ENCODE data around the gene CIAO3. TPM values are rescaled to one million over a fixed set of nuclear protein-coding genes. Genes with fewer than 3 reads are reported as not detected.

CIAO3 gene
- total and polyA plus RNA-seq, 10 of the 15 experiments (the other 5 are each of a cell fraction or from before 2014, with no cell fraction given): 1.4 to 37.5 (median 30.8) TPM

DNA sequence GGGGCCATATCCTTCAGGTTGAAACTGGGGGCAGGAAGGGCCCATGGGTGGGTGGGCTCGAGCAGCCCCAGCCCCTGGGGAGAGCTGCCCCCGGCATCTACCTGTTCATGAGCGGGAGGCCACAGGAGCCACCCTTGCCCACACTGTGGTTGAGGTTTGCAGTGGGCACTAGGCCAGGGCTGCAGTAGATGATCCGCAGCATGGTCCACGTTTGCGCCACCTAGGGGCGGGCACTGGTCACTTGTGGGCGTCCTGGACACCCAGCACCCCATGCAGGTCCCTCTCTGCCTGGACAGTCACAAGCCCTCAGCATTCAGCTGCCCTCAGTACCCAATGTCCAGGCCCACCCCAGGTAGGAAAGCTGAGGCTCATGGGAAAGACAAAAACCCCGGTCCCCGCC, 54.8 kb downstream of the CIAO3 start:
- FAIRE-seq (no peak), ATAC-seq (no peak), DNase-seq (ENCODE audit: low read depth, low spot score) (no peak)
- CTCF ChIA-PET: no interaction called here
- peaks cover 28% of the 10 kb centered on the region for H3K79me2 ChIP-seq (ENCODE audit: control insufficient read depth, insufficient read depth, low read length)
- H3K9ac ChIP-seq (ENCODE audit: control insufficient read depth, insufficient read depth, low read length): no peak overlapping the region
- BruUV-seq (replicated peaks): no TSS peak
- H4K20me1 ChIP-seq (ENCODE audit: control insufficient read depth, insufficient read depth): peaks cover 6% of the 10 kb centered on the region; the same call in 1 of the 2 replicates
- TF ChIP-seq ZBED1 (IDR thresholded peaks at IDR 0.05; ENCODE audit: borderline replicate concordance) (no peak), RAD21 (IDR thresholded peaks at IDR 0.05; ENCODE audit: insufficient read depth, low read depth, low read length) (no peak), HDAC6 (IDR thresholded peaks at IDR 0.05; ENCODE audit: unreplicated experiment) (no peak), SMC3 (IDR thresholded peaks at IDR 0.05; ENCODE audit: borderline replicate concordance, low read length) (no peak), POLR2A (IDR thresholded peaks at IDR 0.05; ENCODE audit: low read depth, low read length) (peak; percentile 55; the same call in 1 of the 2 replicates), SMAD5 (IDR thresholded peaks at IDR 0.05; ENCODE audit: low read depth) (no peak), RBBP5 (conservative IDR thresholded peaks at IDR 0.05) (no peak), JUNB (IDR thresholded peaks at IDR 0.05) (no peak)
- TF ChIP-seq, protein P1, sequence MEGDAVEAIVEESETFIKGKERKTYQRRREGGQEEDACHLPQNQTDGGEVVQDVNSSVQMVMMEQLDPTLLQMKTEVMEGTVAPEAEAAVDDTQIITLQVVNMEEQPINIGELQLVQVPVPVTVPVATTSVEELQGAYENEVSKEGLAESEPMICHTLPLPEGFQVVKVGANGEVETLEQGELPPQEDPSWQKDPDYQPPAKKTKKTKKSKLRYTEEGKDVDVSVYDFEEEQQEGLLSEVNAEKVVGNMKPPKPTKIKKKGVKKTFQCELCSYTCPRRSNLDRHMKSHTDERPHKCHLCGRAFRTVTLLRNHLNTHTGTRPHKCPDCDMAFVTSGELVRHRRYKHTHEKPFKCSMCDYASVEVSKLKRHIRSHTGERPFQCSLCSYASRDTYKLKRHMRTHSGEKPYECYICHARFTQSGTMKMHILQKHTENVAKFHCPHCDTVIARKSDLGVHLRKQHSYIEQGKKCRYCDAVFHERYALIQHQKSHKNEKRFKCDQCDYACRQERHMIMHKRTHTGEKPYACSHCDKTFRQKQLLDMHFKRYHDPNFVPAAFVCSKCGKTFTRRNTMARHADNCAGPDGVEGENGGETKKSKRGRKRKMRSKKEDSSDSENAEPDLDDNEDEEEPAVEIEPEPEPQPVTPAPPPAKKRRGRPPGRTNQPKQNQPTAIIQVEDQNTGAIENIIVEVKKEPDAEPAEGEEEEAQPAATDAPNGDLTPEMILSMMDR (IDR thresholded peaks at IDR 0.05 in 2 of 3, conservative IDR thresholded peaks at IDR 0.05 in 1 of 3; ENCODE audit: control insufficient read depth in 2 of 3, extremely low read depth in 1 of 3, insufficient read depth in 1 of 3, low read depth in 3 of 3, low read length in 3 of 3): peak; percentile 10 to 43 (median 25); a peak in 2 of 6 replicates
- peaks cover 20% of the 10 kb centered on the region for H3K4me1 ChIP-seq (ENCODE audit: control insufficient read depth, insufficient read depth, low read length)
- H3K27me3 ChIP-seq (replicated peaks in 1 of 2; ENCODE audit: control insufficient read depth in 2 of 2, insufficient read depth in 2 of 2, low read length in 1 of 2): no peaks in the 10 kb centered on the region
- H3K9me3 ChIP-seq (replicated peaks; ENCODE audit: control insufficient read depth, insufficient read depth, low read length): no peaks in the 10 kb centered on the region
- RAD21 ChIA-PET (ENCODE audit: unreplicated experiment): no interaction called here
- H3K4me2 ChIP-seq (ENCODE audit: control insufficient read depth, insufficient read depth): no peak overlapping the region
- POLR2A ChIA-PET: no interaction called here
- in situ Hi-C loops (cut with MboI) (no loop called here), intact Hi-C loops (cut with micrococcal nuclease; ENCODE audit: unreplicated experiment) (loop anchor here (2.0 kb wide), 2 partner anchors 35 to 159 kb away; partner anchors contain the start of genes ANTKMT and CAPN15)
- WGBS (ENCODE audit: insufficient coverage, insufficient replicate concordance, low lambda C conversion rate, missing lambda C conversion rate): 81% methylated on average over 10 of the region's 10 CpGs
- H3K4me3 ChIP-seq: no peak overlapping the region
- no peak overlapping the region for H2AFZ ChIP-seq (ENCODE audit: control insufficient read depth, low read depth, low read length)
- H3K27ac ChIP-seq (ENCODE audit: control insufficient read depth, insufficient read depth): no peak overlapping the region
- H3K36me3 ChIP-seq (ENCODE audit: control insufficient read depth in 2 of 2, insufficient read depth in 2 of 2, low read length in 1 of 2): peaks cover 6 to 14% of the 10 kb centered on the region in 2 experiments; a peak in 2 of 4 replicates
- SMC1A ChIA-PET (ENCODE audit: uncharacterized antibody, unreplicated experiment): no interaction called here

All from GM12878 (cell line).